Parathyroid adenoma (tissue), 2 donors: ENCODE data around the gene ABCA6.

Experiments used
- H2AFZ ChIP-seq: fragments of 300-600 bp; sonication (generic); one replicate; pipeline ENCODE4 v1.7.0; 2017; ENCODE audit warnings: antibody characterized with exemption, mild to moderate bottlenecking
- H3K27ac ChIP-seq: fragments of 300-600 bp; sonication (generic); one replicate; pipeline ENCODE4 v1.7.0; 2017
- H3K27me3 ChIP-seq: fragments of 300-600 bp; sonication (generic); one replicate; pipeline ENCODE4 v1.7.0; 2017; ENCODE audit warnings: low read length; ENCODE audit not compliant: control insufficient read depth, insufficient read depth
- H3K36me3 ChIP-seq: fragments of 300-600 bp; sonication (generic); one replicate; pipeline ENCODE4 v1.7.0; 2017; ENCODE audit warnings: low read length; ENCODE audit not compliant: control insufficient read depth, insufficient read depth
- H3K4me1 ChIP-seq: fragments of 300-600 bp; sonication (generic); one replicate; pipeline ENCODE4 v1.7.0; 2017; ENCODE audit warnings: control low read depth
- H3K4me2 ChIP-seq: fragments of 300-600 bp; sonication (generic); one replicate; pipeline ENCODE4 v1.7.0; 2017; ENCODE audit warnings: low read length
- H3K4me3 ChIP-seq: fragments of 300-600 bp; sonication (generic); one replicate; pipeline ENCODE4 v1.7.0; 2017; ENCODE audit warnings: low read depth, low read length
- H3K79me2 ChIP-seq: fragments of 300-600 bp; sonication (generic); one replicate; pipeline ENCODE4 v1.7.0; 2017; ENCODE audit warnings: control low read depth
- H3K9ac ChIP-seq: fragments of 300-600 bp; sonication (generic); one replicate; pipeline ENCODE4 v1.7.0; 2017; ENCODE audit warnings: mild to moderate bottlenecking
- H3K9me3 ChIP-seq: fragments of 300-600 bp; sonication (generic); one replicate; pipeline ENCODE4 v1.7.0; 2017; ENCODE audit warnings: low read length; ENCODE audit not compliant: control insufficient read depth
- TF ChIP-seq, protein P1 (sequence below): fragments of 300-600 bp; sonication (generic); IDR thresholded peaks from one replicate; pipeline ENCODE4 v1.7.0; 2017; ENCODE audit warnings: antibody characterized with exemption, mild to moderate bottlenecking
- donor health status: primary hyperparathyroidism.

ABCA6 gene

DNA sequence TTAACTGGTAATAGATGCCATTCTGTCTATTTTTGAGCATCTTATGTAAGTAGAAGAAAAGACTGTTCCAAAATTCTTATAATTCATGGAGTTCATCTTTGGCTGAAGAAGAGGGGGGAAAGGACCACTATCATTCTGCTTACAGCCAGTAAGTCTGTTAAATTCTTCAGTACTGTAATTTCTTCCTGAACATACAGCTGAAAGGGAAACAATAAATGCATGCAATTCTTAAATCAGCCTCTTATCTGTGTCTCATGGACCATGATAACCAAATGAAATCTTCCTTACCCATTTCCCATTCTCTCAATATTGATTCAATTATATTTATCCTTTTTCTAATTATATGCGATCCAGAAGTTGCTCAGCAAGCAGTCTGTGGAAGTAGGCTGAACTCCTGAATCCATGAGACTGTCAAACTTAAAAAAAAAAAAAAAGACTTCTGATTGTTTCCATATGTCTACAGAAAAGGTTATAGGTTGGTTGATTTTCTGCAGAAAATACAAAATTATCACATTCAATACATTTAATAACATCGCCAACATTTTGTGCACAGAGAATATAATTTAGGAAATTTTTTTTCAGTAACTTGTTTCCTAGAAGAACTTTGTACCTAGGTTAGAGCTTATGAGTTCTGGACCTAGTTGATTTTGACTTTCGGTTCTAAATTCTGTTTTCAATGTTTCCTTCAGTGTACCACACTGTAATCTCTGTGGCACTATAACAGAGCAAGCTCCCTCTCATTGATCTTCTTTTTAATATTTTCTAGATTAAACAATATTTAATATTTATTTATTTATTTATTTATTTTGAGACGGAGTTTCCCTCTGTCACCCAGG is 79.8 kb downstream of the ABCA6 start:
- H3K79me2 ChIP-seq, result no peaks in the 10 kb centered on the region
- H3K27ac ChIP-seq, result no peak overlapping the region
- TF ChIP-seq, protein P1, sequence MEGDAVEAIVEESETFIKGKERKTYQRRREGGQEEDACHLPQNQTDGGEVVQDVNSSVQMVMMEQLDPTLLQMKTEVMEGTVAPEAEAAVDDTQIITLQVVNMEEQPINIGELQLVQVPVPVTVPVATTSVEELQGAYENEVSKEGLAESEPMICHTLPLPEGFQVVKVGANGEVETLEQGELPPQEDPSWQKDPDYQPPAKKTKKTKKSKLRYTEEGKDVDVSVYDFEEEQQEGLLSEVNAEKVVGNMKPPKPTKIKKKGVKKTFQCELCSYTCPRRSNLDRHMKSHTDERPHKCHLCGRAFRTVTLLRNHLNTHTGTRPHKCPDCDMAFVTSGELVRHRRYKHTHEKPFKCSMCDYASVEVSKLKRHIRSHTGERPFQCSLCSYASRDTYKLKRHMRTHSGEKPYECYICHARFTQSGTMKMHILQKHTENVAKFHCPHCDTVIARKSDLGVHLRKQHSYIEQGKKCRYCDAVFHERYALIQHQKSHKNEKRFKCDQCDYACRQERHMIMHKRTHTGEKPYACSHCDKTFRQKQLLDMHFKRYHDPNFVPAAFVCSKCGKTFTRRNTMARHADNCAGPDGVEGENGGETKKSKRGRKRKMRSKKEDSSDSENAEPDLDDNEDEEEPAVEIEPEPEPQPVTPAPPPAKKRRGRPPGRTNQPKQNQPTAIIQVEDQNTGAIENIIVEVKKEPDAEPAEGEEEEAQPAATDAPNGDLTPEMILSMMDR, result no peak
- no peaks in the 10 kb centered on the region for H3K9me3 ChIP-seq
- H3K4me1 ChIP-seq, result no peaks in the 10 kb centered on the region
- H3K4me3 ChIP-seq, result no peak overlapping the region
- H3K36me3 ChIP-seq, result no peaks in the 10 kb centered on the region
- no peak overlapping the region for H2AFZ ChIP-seq
- H3K27me3 ChIP-seq, result no peaks in the 10 kb centered on the region
- no peak overlapping the region for H3K4me2 ChIP-seq
- no peak overlapping the region for H3K9ac ChIP-seq

DNA sequence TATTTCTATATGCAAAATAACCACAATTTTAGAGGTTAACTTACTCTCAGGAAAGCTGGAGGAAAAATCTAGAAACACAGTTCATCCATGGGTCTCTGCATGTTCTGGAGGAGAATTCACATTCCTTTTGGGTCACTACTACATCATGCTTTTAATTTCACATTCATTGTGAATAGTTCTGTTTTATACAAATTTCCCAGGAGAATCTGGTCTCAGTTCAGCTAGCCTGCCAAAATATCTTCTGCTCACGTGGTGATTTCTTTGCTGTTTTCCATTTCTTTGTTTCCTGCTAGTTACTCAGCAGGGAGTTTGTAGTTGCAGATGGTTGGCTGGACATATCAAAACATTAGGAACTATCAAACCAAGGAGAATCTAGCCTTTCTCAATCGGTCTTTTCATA is 80.9 kb downstream of the ABCA6 start, which contains the start of gene ABCA9:
Gene ABCA9 (minus strand): TSS at position 106 of the 400 bp plus-strand sequence. CDS start 9,801 bp downstream, outside the sequence.
- H3K79me2 ChIP-seq, result no peaks in the 10 kb centered on the region
- TF ChIP-seq, protein P1, result no peak
- H3K9ac ChIP-seq, result no peak within 1 kb of the TSS
- H3K9me3 ChIP-seq, result no peaks in the 10 kb centered on the region
- H2AFZ ChIP-seq, result no peak within 1 kb of the TSS
- no peaks in the 10 kb centered on the region for H3K4me1 ChIP-seq
- H3K4me3 ChIP-seq, result no peak within 1 kb of the TSS
- H3K4me2 ChIP-seq, result no peak within 1 kb of the TSS
- no peak within 1 kb of the TSS for H3K27ac ChIP-seq
- H3K36me3 ChIP-seq, result no peaks in the 10 kb centered on the region
- H3K27me3 ChIP-seq, result no peaks in the 10 kb centered on the region

DNA sequence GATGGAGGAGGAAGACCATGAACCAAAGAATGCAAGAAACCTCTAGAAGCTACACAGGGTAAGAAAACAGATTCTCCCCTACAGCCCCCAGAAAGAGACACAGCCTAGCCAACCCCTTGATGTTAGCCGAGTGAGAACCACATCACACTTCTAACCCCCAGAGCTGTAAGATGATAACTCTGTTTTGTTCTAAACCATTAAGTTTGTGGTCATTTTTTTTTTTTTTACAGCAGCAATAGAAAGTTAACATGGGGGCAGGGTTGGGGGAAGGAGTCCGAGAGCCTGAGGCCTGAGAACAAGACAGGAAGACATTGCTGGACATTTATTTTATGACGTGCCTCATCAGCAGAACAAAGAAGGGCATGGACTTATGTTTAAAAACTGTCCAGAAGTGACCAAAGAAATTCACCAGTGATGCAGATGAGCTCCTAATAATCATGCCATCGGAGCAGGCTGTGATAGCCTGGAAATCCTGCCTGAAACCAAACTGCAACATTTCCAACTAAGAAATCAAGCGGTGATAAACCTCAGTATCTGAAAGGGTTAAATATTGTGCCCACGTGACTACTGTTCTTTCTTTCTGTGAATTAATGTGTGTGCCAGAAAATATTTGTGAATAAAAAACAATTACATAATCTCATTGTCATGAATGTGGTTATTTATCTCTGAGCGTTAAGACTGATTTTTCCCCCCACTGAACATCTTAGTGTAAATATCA is 82.1 kb downstream of the ABCA6 start:
- Histone ChIP-seq H3K4me2 (no peak overlapping the region), H2AFZ (no peak overlapping the region), H3K27ac (no peak overlapping the region), H3K9ac (no peak overlapping the region), H3K27me3 (no peaks in the 10 kb centered on the region), H3K79me2 (no peaks in the 10 kb centered on the region), H3K4me1 (no peaks in the 10 kb centered on the region), H3K9me3 (no peaks in the 10 kb centered on the region), H3K36me3 (no peaks in the 10 kb centered on the region), H3K4me3 (no peak overlapping the region)
- TF ChIP-seq, protein P1, result no peak

DNA sequence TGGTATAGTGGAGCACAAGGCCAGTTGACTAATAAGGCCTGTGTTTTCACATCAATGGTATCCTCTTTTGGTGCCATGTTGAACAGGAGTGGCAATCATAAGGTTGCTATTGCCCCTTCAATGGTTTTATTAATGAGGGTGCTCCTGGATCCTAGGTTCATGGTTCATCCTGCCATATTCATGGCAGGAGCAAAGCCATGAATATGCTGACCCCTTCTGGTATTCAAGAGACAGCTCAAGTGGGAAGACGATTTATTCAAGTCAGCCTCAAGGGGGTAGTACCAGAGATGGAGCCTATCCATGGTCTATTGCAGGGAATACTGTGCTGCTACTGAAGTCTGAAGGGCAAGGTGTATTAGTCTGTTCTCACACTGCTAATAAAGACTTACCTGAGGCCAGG is 83.5 kb downstream of the ABCA6 start:
- TF ChIP-seq, protein P1, result no peak
- no peaks in the 10 kb centered on the region for H3K79me2 ChIP-seq
- no peaks in the 10 kb centered on the region for H3K9me3 ChIP-seq
- H3K4me3 ChIP-seq, result no peak overlapping the region
- H3K27ac ChIP-seq, result no peak overlapping the region
- no peaks in the 10 kb centered on the region for H3K27me3 ChIP-seq
- H3K4me1 ChIP-seq, result no peaks in the 10 kb centered on the region
- no peak overlapping the region for H2AFZ ChIP-seq
- no peak overlapping the region for H3K9ac ChIP-seq
- no peaks in the 10 kb centered on the region for H3K36me3 ChIP-seq
- no peak overlapping the region for H3K4me2 ChIP-seq
